HFF-Myc (cell line): ENCODE measurements around the gene ADAR.

Source experiments
- DNase-seq: peaks from one replicate; pipeline ENCODE4 v3.0.0-alpha.2; 2011; ENCODE audit warnings: low read depth; ENCODE audit errors: extremely low read depth
- H3K4me3 ChIP-seq: replicated peaks from 2 replicates; pipeline ENCODE4 v1.5.1; 2011; ENCODE audit warnings: low read depth, mild to moderate bottlenecking, control low read depth, low read length
- TF ChIP-seq, protein P1 (sequence below): IDR thresholded peaks from 2 replicates; pipeline ENCODE4 v1.5.1; 2012; ENCODE audit warnings: mild to moderate bottlenecking, low read depth, low read length, control low read depth; ENCODE audit errors: missing control alignments

Gene ADAR

DNA sequence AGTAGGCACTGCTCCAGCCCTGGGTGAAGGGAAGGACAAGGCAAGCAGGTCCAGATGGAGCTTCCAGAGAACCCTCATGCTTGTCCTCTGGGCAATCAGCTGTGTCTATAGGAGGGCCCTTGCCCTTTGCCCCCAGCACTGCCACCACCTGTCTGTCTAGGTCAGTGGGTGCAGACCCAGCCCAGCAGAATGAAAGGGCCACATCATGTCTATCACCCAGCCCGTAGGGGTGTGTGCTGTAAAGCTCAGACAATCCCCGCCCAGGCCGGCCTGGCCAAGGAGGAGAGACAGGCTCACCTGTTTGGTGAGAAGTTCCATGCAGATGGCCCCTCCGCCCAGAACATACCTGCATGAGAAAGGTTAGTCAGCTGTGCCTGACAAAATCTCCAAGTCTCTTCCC, 56.5 kb downstream of the ADAR start:
- TF ChIP-seq, protein P1, sequence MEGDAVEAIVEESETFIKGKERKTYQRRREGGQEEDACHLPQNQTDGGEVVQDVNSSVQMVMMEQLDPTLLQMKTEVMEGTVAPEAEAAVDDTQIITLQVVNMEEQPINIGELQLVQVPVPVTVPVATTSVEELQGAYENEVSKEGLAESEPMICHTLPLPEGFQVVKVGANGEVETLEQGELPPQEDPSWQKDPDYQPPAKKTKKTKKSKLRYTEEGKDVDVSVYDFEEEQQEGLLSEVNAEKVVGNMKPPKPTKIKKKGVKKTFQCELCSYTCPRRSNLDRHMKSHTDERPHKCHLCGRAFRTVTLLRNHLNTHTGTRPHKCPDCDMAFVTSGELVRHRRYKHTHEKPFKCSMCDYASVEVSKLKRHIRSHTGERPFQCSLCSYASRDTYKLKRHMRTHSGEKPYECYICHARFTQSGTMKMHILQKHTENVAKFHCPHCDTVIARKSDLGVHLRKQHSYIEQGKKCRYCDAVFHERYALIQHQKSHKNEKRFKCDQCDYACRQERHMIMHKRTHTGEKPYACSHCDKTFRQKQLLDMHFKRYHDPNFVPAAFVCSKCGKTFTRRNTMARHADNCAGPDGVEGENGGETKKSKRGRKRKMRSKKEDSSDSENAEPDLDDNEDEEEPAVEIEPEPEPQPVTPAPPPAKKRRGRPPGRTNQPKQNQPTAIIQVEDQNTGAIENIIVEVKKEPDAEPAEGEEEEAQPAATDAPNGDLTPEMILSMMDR, result no peak
- no peak overlapping the region for H3K4me3 ChIP-seq
- DNase-seq, result no peak

DNA sequence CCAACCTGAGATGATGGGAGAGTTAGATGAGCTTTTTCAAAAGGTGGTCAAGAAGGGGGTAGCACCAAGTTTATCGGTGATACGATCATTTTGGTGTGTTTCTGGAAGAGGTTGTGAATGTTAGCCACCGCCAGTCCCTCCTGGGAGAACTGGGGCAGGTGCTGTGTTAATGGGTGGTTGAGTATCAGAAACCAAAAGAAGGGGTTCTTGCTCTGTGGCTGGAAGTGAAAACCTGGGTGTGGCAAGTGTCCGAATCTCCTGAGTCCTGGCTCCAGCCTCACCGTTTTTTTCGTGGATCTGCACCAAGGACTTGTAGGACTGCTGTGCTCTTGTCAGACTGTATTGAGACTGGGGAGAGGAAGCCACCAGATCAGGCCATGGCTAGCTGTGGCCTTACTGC, 57.3 kb downstream of the ADAR start:
- DNase-seq, result no peak
- TF ChIP-seq, protein P1, result no peak
- no peak overlapping the region for H3K4me3 ChIP-seq

DNA sequence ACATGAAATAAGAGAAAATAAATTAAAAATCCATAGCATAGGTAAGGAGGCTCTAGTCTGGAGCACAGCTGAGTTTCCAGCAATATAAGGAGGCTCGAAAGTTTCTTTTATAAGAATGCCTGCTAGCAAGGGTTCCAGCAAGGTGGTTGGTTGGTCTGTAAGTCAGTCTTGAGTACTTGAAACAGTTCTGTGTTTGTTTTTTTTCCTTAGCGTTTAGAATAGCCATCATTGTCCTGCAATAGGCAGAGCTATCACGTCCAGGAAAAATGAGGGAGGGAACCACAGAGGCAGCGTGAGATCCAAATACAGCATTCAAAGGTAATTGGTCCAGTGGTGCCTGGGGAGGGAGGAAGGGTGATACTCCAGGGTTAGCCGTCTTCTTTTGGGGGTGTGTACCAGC, 57.9 kb downstream of the ADAR start:
- DNase-seq, result no peak
- no peak overlapping the region for H3K4me3 ChIP-seq
- TF ChIP-seq, protein P1, result no peak

DNA sequence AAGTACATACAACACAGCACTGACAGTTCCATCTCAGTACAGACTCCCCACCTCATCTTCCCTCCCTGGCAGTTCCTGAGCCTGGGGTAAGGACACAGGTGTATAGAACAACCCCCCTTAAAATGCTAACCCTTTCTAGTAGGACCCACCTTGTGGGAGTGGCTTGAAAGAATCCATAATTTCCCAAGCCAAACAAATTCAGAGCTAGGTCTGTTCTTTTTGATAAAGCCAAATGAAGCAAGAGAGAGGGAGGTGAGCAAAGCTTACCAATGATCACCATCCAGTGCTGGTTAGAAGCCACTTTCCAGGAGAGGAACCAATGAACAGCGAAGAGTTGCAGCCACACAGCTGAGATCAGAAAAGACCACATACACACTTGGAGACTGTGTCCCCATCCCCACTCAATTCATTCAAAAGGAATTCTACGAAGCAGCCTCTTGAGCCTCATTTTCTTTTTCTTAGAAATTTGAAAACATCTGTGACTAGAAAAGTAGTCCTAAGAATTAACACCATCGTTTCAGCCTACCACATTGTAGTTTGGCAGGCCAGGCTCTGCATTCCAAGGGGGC, 58.7 kb downstream of the ADAR start:
- no peak for DNase-seq
- no peak overlapping the region for H3K4me3 ChIP-seq
- TF ChIP-seq, protein P1, result no peak

DNA sequence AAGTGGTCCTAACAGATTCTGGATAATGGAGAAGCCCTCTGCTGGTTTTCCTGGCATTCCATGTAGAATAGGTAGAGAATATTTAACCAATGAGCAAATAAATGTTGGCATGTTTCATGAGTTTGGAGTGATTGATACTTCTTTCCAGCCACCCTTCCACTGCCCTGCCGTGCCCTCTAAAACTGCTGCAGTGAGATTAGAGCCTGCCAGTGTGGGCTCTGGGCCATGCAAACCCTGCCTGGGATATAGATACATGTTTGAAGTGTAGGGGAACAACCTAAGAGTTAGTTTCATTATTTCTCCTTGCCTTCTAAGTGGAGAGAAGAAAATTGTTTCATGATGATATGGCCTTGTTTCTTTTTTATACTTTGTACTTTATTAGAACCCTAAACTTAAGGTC, 60.0 kb downstream of the ADAR start:
- TF ChIP-seq, protein P1, result no peak
- no peak for DNase-seq
- no peak overlapping the region for H3K4me3 ChIP-seq

DNA sequence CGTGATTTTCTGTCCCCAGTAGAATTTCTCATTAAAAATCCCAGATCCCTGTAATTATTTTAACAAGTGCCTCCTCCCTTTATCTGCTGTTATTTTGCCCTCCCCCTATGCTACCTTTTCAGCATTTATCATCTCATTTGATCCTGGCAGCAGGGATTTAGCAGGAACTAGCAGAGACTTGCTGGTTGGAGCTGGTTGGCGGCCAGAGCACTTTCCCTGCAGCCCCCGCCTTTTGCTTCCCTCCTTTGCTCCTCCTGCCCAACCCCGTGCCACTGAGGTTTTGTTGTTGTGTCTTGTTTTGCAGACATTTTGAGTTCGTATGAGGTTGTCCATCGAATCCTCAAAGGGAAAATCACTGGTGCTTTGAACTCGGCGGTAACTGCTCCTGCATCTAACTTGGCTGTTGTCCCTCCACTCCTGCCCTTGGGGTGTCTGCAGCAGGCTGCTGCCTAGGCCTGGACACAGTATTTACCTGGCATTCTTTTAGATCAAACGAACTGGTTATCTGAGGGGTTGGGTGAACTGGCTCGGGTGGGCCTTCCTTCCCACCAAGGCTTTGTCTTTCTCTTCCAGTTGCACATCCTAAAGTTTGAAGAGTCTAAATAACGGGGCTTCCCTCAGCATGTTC, 60.8 kb downstream of the ADAR start:
- DNase-seq, result no peak
- TF ChIP-seq, protein P1, result no peak
- H3K4me3 ChIP-seq, result no peak overlapping the region
